ENCODE data around the gene CEP63.
"Not testable (repeated sequence)": the region's sequence is repeated elsewhere in the genome, so short reads cannot be mapped to it uniquely, and the experiment has no call there.

The CEP63 gene

DNA sequence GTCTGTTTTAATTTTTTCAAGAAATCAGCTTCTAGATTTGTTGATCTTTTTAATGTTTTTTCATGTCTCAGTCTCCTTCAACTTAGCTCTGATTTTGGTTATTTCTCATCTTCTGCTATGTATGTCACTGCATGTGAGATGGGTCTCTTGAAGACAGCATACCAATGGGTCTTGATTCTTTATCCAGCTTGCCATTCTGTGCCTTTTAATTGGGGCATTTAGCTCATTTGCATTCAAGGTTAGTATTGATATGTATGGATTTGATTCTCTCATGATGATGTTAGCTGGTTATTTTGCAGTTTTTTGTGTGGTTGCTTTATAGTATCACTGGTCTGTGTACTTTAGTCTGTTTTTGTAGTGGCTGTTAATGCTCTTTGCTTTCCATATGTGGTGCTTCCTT is 39.4 kb downstream of the CEP63 start:
- no peak for DNase-seq

GRCh38 chr3:134526319-134526718 is 40.5 kb downstream of the CEP63 start:
- no peak for DNase-seq

DNA sequence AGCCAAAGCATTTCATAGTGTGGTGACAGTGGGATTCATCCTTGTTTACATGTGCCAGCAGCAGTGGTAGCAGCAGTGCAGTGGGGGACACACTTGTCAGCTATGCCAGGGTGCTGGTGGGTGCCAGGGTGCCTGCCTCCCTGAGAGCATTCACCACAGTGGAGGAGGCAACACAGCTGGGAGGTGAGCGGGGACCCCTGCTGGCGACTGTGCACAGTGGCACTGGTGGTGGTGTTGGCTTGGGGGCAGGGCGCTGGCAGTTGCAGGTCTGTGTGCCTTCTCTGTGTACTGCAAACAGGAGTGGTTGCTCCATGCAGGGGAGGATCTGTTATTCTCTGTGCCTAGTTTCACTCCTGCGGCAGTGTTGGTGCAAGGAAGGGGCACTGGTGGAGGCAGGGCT is 41.2 kb downstream of the CEP63 start:
- no peak for DNase-seq

DNA sequence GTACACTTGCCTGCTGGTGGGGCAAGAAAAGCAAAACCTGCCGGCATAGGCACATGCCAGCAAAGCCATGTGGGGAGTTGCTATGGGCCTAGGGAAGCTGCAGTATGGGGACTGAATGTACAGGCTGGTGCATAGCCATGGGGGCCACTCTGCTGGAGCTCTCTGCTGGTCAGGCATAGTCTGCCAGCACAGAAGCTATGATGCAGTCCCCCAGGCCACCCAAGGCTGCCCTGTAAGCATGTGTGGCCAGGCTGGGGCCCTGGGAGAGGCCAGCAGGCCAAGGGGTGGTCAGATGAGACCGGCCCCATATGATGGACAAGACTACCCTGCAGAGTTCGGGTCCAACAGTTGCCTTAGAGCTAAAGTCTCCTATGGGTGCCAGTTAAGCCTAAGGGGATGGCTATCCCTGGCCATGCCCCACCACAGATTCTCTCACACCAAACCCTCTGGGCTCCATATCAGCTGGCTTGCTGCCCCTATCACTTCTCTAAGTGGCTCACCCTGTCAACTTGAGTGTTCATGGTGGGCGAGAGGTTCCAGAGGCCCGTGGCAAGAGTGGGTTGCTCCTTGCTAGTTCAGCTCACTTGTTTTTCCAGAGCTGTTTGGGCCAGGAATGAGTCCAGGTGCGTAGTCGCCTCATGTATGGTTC is 41.8 kb downstream of the CEP63 start:
- no peak for DNase-seq

GRCh38 chr3:134533493-134533892 is 47.6 kb downstream of the CEP63 start:
- DNase-seq: no peak

- DNase-seq: no peak
Measured at GRCh38 chr3:134535186-134535970, 49.5 kb downstream of the CEP63 start.

DNA sequence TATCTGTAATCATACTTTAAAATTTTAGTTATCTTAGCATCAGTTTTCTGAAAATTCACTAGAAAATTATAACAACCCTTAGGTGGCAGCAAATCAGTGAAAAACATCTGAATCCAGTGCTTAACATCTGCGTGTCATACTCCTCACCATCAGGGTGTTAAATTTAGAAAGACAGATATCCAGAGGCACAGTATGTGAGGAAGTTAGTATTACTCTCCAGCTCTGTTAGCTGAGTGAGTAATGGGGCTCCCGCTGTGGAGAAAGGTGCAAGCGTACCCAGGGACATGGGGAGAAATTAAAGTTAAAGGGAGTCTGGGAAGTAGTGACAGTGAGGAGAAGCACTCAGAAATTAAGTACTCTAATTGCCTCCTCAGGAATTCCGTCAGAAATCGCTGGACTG is 50.9 kb downstream of the CEP63 start:
- no peak for DNase-seq

GRCh38 chr3:134542287-134542958 is 56.6 kb downstream of the CEP63 start:
- no peak for DNase-seq

- no peak for DNase-seq
Measured at GRCh38 chr3:134543113-134543512, 57.3 kb downstream of the CEP63 start.

DNA sequence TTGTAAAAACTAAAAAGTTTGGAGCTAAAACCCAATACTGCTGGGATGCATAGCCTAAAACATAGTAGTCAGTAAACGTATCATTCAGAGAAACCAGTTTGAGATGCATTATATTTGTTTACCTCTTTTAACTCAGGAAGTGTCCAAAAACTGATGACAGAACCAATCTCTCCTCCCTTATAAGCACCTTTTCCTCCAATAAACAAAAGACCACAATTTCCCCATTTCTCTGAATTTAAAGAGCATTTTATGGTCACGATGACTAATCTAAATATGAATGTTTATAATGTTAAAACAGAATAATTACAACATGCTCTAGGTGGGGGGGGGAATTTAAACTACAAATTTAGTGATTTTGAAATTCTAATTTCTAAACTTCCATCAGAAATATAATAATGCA is 58.5 kb downstream of the CEP63 start:
- no peak for DNase-seq

DNA sequence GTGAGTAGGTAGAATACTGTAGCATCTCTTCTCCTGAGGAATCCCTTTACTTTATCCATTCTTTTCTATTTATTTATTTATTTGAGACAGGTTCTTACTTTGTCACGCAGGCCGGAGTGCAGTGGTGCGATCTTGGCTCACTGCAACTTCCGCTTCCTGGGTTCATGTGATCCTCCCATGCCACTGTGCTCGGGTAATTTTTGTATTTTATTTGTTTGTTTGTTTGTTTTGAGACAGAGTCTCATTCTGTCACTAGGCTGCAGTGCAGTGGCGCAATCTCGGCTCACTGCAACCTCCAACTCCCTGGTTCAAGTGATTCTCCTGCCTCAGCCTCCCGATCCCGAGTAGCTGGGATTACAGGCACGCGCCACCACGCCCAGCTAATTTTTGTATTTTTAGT is 58.9 kb downstream of the CEP63 start:
- not testable (repeated sequence) for DNase-seq

- DNase-seq: no peak
Measured at GRCh38 chr3:134545818-134546217, 60.0 kb downstream of the CEP63 start.

DNA sequence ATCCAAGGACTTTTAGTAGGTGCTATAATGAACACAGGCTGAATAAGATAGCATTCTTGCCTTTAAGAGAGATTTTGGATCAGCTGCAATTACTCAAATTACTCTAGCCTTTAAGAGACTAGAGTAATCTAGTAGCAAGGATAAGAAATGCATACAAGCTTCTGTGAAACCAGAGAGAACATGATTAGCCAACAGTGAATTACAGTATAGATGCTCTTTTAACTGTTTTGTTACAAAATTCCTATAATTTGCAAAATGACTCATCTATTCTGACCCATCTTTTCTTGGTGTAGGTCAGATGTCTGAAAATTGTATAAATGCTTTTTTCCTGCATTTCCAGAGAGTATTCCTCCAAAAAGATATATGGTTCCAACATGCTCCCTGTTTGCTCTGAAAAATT is 66.9 kb downstream of the CEP63 start:
- no peak for DNase-seq

DNA sequence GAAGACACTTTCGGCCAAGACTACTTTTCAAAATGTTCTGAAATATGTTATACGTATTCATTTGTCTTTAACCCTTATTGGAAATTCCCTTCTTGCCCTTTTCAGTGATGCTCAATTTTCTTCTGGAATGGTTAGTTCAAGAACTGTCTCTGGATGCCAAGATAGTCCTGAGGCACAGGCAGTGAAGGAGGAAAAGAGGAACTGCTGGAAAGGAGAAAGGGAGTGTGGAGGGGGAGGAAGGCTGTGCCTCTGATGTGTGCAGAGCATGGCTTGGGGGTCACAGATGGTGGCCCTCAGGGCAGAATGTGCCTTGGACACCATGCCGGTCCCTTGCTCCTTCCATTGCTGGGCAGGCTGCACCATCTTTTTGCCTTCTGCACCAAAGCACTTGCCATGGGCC is 73.7 kb downstream of the CEP63 start:
- no peak for DNase-seq

DNA sequence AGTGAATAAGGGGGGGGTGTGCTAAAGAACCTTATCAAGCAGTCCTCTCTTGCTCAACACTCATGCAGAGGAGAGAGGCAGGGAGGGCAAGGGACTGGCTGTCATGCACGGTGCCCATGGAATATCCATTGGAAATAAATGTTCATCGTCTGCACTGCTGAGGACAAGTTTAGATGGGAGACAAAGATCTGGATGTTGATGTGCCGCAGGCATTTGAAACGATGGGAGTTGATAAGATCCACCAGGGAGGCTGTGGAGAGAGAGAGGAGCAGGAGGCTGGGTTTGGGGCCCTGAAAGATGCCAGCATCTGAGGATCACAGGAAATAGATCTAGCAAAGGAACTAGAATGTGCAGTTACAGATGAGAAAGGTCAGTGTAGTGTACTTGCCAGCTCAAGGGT is 76.2 kb downstream of the CEP63 start:
- DNase-seq: no peak

DNA sequence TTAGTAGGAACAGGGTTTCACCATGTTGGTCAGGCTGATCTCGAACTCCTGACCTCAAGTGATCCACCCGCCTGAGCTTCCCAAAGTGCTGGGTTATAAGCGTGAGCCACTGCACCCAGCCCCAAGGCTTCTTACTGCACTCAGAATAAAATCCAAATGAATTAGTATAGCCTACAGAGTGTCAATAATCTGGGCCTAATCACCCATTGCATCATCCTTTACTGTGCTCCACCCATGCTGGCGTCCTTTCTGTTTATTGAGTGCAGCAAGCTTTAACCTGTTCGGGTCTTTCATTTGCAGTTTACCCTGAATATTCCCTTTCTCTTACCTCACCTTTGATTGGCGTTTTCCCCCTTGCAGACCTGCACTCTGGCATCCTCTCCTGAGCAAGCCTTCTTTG is 77.7 kb downstream of the CEP63 start:
- DNase-seq: no peak

DNA sequence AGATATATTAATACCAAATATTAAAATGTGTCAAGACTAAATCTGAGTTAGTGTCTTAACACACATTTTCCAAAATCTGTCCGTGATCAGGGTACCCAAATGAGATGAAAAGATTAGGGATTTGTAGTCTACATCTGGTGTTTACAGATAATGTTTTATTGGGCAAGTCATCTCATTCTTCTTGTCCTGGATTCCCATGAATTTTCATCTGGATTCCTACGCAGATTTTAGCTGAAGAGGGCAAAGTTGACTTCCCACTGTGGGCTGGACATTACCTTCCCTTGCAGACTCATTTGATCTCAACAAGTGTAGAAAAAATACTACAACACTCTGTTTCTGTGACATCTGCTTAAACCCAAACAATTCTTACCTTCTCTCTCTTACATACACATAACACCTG is 79.1 kb downstream of the CEP63 start:
- DNase-seq: no peak

GRCh38 chr3:134567605-134568004 is 81.7 kb downstream of the CEP63 start:
- no peak for DNase-seq

GRCh38 chr3:134568790-134569189 is 82.9 kb downstream of the CEP63 start:
- no peak for DNase-seq

DNA sequence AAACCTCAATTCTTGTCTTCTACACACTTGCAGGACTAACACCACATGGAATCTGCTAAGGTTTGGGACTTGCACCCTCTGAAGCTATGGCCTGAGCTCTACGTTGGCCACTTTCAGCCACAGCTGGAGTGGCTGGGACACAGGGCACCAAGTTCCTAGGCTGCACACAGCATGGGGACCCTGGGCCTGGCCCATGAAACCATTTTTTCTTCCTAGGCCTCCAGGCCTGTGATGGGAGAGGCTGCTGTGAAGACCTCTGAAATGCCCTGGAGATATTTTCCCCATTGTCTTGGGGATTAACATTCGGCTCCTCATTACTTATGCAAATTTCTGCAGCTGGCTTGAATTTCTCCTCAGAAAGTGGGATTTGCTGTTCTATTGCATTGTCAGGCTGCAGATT is 84.0 kb downstream of the CEP63 start:
- DNase-seq: not testable (repeated sequence)

DNA sequence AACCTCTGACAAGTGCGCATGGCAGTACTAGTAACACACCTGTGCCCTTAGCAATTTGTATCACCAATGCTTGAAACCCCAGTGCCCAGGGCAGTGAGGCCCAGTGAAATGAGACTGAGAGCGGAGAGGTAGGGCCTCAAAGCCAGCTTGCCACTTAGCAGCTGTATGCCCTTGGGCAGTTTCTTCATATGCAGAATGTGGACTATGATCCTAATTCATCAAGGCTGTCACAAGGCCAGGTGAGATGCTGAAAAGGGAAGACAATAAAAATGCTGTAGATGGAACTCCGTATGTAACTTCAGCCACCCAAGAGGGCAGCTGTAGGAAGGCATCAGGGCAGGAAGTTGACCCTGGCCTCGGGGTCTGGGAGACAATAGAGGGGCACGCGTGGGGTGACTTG is 90.6 kb downstream of the CEP63 start:
- DNase-seq: no peak

DNA sequence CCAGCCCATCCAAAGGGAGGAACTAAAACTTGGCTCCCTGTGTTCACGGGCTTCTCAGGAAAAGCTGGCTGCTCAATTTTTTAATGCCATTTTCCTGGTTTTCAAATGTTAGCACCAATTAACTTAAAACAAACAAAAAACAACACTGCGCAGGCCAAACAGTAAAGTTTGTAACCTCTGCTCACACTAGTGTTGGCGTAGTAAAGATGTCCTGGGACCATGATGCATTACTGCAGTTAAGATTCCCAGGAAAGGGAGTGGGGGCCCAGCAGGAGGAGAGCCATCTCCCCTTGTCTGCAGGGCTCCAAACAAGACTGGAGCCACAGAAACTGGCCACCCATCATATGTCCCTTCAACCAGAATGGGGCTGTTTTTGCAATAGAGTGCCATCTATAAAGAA is 91.0 kb downstream of the CEP63 start:
- no peak for DNase-seq

DNA sequence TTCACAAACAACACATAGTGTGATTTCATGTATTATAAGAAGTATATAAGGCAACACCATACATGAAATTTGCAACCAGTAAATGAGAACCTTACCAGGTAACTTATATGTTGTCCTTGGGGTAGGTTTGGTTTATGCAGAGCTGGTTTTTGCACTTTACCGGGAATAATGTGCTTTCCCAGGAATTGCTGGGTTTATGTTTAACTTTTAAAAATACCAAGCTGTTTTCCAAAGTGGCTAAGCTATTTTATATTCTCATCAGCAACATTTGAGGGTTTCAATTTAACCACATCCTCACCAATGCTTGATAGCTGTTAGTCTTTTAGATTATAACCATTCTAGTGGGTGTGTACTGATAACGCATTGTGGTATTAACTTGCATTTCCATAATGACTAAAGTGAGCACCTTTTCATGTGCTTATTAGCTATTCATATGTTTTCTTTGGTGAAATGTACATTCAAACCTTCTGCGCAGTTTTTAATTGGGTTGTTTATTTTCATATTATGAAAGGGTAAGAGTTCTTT is 93.3 kb downstream of the CEP63 start:
- DNase-seq: no peak

GRCh38 chr3:134590766-134591165 is 104.9 kb downstream of the CEP63 start:
- DNase-seq: no peak
